ENCODE results near the gene TK2.
"Not testable (repeated sequence)": the region's sequence is repeated elsewhere in the genome, so short reads cannot be mapped to it uniquely, and the experiment has no call there.

GRCh38 chr16:66596559-66596958 lies 46.6 kb upstream of the TK2 start:
- not testable (repeated sequence) for TF ChIP-seq ZNF445 (CRISPR knock-in tag; IDR thresholded peaks at IDR 0.05; ENCODE audit: low read depth); FOXM1 (IDR thresholded peaks at IDR 0.05; ENCODE audit: low read depth); FOXM1 (CRISPR knock-in tag; IDR thresholded peaks at IDR 0.05; ENCODE audit: low read depth); TEAD4 (IDR thresholded peaks at IDR 0.05; ENCODE audit: low read length); TEAD4 (CRISPR knock-in tag; IDR thresholded peaks at IDR 0.05; ENCODE audit: borderline replicate concordance); CHD2 (IDR thresholded peaks at IDR 0.05; ENCODE audit: low read depth, low read length); CTCF (IDR thresholded peaks at IDR 0.05 in 2 of 3, conservative IDR thresholded peaks at IDR 0.05 in 1 of 3; ENCODE audit: insufficient read depth in 2 of 3, low read depth in 1 of 3, low read length in 3 of 3); EP300 (IDR thresholded peaks at IDR 0.05; ENCODE audit: low read length); MYC (IDR thresholded peaks at IDR 0.05; ENCODE audit: low read depth, low read length); MYC (CRISPR knock-in tag; IDR thresholded peaks at IDR 0.05; ENCODE audit: borderline replicate concordance, low read depth); RHOXF2B (CRISPR knock-in tag; conservative IDR thresholded peaks at IDR 0.05); STAT6 (CRISPR knock-in tag; IDR thresholded peaks at IDR 0.05); MAX (CRISPR knock-in tag; IDR thresholded peaks at IDR 0.05); ZZZ3 (IDR thresholded peaks at IDR 0.05)
